ENCODE data around the gene GRK3.

GRCh38 chr22:25763239-25763777 lies 198.8 kb downstream of the GRK3 start:
- TF ChIP-seq, protein P1, sequence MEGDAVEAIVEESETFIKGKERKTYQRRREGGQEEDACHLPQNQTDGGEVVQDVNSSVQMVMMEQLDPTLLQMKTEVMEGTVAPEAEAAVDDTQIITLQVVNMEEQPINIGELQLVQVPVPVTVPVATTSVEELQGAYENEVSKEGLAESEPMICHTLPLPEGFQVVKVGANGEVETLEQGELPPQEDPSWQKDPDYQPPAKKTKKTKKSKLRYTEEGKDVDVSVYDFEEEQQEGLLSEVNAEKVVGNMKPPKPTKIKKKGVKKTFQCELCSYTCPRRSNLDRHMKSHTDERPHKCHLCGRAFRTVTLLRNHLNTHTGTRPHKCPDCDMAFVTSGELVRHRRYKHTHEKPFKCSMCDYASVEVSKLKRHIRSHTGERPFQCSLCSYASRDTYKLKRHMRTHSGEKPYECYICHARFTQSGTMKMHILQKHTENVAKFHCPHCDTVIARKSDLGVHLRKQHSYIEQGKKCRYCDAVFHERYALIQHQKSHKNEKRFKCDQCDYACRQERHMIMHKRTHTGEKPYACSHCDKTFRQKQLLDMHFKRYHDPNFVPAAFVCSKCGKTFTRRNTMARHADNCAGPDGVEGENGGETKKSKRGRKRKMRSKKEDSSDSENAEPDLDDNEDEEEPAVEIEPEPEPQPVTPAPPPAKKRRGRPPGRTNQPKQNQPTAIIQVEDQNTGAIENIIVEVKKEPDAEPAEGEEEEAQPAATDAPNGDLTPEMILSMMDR (IDR thresholded peaks at IDR 0.05; ENCODE audit: extremely low read depth in 1 of 2, insufficient read depth in 1 of 2, low read depth in 1 of 2, low read length in 2 of 2), result no peak
- TF ChIP-seq POLR2A (IDR thresholded peaks at IDR 0.05; ENCODE audit: low read depth, low read length), result no peak
- no peak for TF ChIP-seq POLR2AphosphoS5 (IDR thresholded peaks at IDR 0.05; ENCODE audit: insufficient read depth, low read depth, low read length)
- no peak for TF ChIP-seq EZH2 (IDR thresholded peaks at IDR 0.05; ENCODE audit: borderline replicate concordance, low read depth, low read length, severe bottlenecking)
- TF ChIP-seq MAX (IDR thresholded peaks at IDR 0.05; ENCODE audit: insufficient read depth, insufficient read length), result no peak
- TF ChIP-seq MYC (IDR thresholded peaks at IDR 0.05; ENCODE audit: low read depth, low read length), result no peak
- TF ChIP-seq JUN (IDR thresholded peaks at IDR 0.05; ENCODE audit: borderline replicate concordance, insufficient read depth, insufficient read length, low read depth), result no peak
- TF ChIP-seq GATA2 (IDR thresholded peaks at IDR 0.05; ENCODE audit: insufficient read depth, insufficient read length, low read depth, low read length), result no peak
- TF ChIP-seq FOS (IDR thresholded peaks at IDR 0.05; ENCODE audit: borderline replicate concordance, insufficient read depth, low read length), result no peak
